SU-DHL-6 (cell line): Measurements from ENCODE around the gene EFNA4.

Experiments used
- CTCF ChIP-seq: fragments of 200-600 bp; sonication (generic); IDR thresholded peaks from one replicate; pipeline ENCODE4 v1.5.1; 2017; ENCODE audit warnings: antibody characterized with exemption, mild to moderate bottlenecking, low read length, moderate library complexity; ENCODE audit not compliant: insufficient read depth, poor library complexity, severe bottlenecking
- EZH2phosphoT487 ChIP-seq: fragments of 200-600 bp; sonication (generic), shearing (Covaris generic); conservative IDR thresholded peaks from 2 replicates; pipeline ENCODE4 v1.6.1; 2018; ENCODE audit warnings: mild to moderate bottlenecking, antibody characterized with exemption, low read length, moderate library complexity, mixed read lengths

- TF ChIP-seq CTCF (no peak), EZH2phosphoT487 (no peak)
Measured at GRCh38 chr1:155051342-155051776, 12.2 kb upstream of the EFNA4 start.
